HepG2 (cell line): ENCODE results near the gene TACC3. TPM values are rescaled to one million over a fixed set of nuclear protein-coding genes. Genes with fewer than 3 reads are reported as not detected.

Experiments
- ATF2 ChIP-seq: sonication (generic); formaldehyde crosslinking; IDR thresholded peaks from 2 replicates; pipeline ENCODE4 v1.4.0; 2020; ENCODE audit warnings: missing genetic modification reagents
- ESRRA ChIP-seq: sonication (generic); formaldehyde crosslinking; IDR thresholded peaks from 2 replicates; pipeline ENCODE4 v1.5.1; 2020; ENCODE audit warnings: mild to moderate bottlenecking, low read depth, missing genetic modification reagents
- FOXK2 ChIP-seq: fragments of 450-650 bp; IDR thresholded peaks from 2 replicates; pipeline ENCODE4 v1.6.1; 2016
- HMG20A ChIP-seq: IDR thresholded peaks from 2 replicates; pipeline ENCODE4 v1.6.1; 2016; ENCODE audit warnings: borderline replicate concordance
- KLF11 ChIP-seq: IDR thresholded peaks from 2 replicates; pipeline ENCODE4 v1.6.1; 2016; ENCODE audit warnings: missing compliant biosample characterization
- MAFF ChIP-seq: IDR thresholded peaks from 2 replicates; pipeline ENCODE4 v1.6.1; 2011; ENCODE audit warnings: low read depth, low read length, improper control_type of control experiment
- NR3C1 ChIP-seq: sonication (generic); formaldehyde crosslinking; IDR thresholded peaks from 2 replicates; pipeline ENCODE4 v1.4.0; 2020; ENCODE audit warnings: missing genetic modification reagents
- PAXIP1 ChIP-seq: sonication (generic); formaldehyde crosslinking; conservative IDR thresholded peaks from 2 replicates; pipeline ENCODE4 v1.4.0; 2020; ENCODE audit warnings: mild to moderate bottlenecking, missing genetic modification reagents, moderate library complexity
- RFX5 ChIP-seq: IDR thresholded peaks from 2 replicates; pipeline ENCODE4 v1.6.1; 2011; ENCODE audit warnings: low read depth, low read length, improper control_type of control experiment
- SAP130 ChIP-seq: IDR thresholded peaks from 2 replicates; pipeline ENCODE4 v1.6.1; 2016; ENCODE audit warnings: low read depth
- SNAPC5 ChIP-seq: sonication (generic); formaldehyde crosslinking; IDR thresholded peaks from 2 replicates; pipeline ENCODE4 v1.8.1; 2023; ENCODE audit warnings: mild to moderate bottlenecking, missing genetic modification reagents, borderline replicate concordance
- ZNF3 ChIP-seq: IDR thresholded peaks from 2 replicates; pipeline ENCODE4 v1.7.0; 2017; ENCODE audit warnings: inconsistent platforms
- ZNF570 ChIP-seq: sonication (generic); formaldehyde crosslinking; IDR thresholded peaks from 2 replicates; pipeline ENCODE4 v1.4.0; 2020; ENCODE audit warnings: mild to moderate bottlenecking, missing genetic modification reagents, borderline replicate concordance
- ZNF609 ChIP-seq: sonication (generic); formaldehyde crosslinking; IDR thresholded peaks from 2 replicates; pipeline ENCODE4 v1.4.0; 2020; ENCODE audit warnings: mild to moderate bottlenecking, missing genetic modification reagents, borderline replicate concordance
- ZNF672 ChIP-seq: sonication (generic); formaldehyde crosslinking; IDR thresholded peaks from 2 replicates; pipeline ENCODE4 v1.8.1; 2022; ENCODE audit warnings: missing genetic modification reagents
- ZNF770 ChIP-seq: sonication (generic); formaldehyde crosslinking; IDR thresholded peaks from 2 replicates; pipeline ENCODE4 v1.5.0; 2020; ENCODE audit warnings: mild to moderate bottlenecking, missing genetic modification reagents
- ZNF772 ChIP-seq: sonication (generic); formaldehyde crosslinking; IDR thresholded peaks from 2 replicates; pipeline ENCODE4 v1.5.0; 2020; ENCODE audit warnings: mild to moderate bottlenecking, missing genetic modification reagents
- polyA plus RNA-seq, 8 experiments: library from polyadenylated mRNA; depleted of rRNA in 3 of 8; stranded (reverse) in 7 of 8; unstranded in 1 of 8; fragments of >200 nt; fragmentation: Illumina TruSeq in 4 of 8; extraction: Trizol in 4 of 8; gene quantifications; 2 replicates each; pipeline versions ENCODE4 v1.2.1 to v1.2.3, GENCODE V29; 2011 to 2016; ENCODE audit warnings: low read depth in 4 of 8, missing spikeins in 1 of 8, mixed read lengths in 1 of 8; ENCODE audit not compliant: insufficient read depth in 1 of 8
- total RNA-seq, 5 experiments: library from RNA; depleted of rRNA; stranded (reverse); fragments of >200 nt; fragmentation: Illumina TruSeq; extraction: Trizol; gene quantifications; 2 replicates each; pipeline ENCODE4 v1.2.3, GENCODE V29; 2016; ENCODE audit warnings: low read depth in 1 of 5

Gene TACC3
- total and polyA plus RNA-seq, 2 of the 13 experiments (the other 11 are each of a cell fraction or from before 2014, with no cell fraction given) = 20.3 to 21.2 TPM

GRCh38 chr4:1712216-1713002 is 8.9 kb upstream of the TACC3 start, which contains the start of gene SLBP (continued):
- peak; percentile 72 for TF ChIP-seq ZNF609 (CRISPR knock-in tag)
- peak; percentile 95 for TF ChIP-seq SNAPC5
- peak; percentile 73; the same call in 1 of the 2 replicates for TF ChIP-seq RFX5
- 0 out of 2 replicates have a peak, but pooled peaks have one; percentile 50 for TF ChIP-seq ZNF672
- peak; percentile 84 for TF ChIP-seq ESRRA (CRISPR knock-in tag)
- no peak for TF ChIP-seq ZNF3 (CRISPR knock-in tag)
- no peak for TF ChIP-seq HMG20A (CRISPR knock-in tag)
- no peak for TF ChIP-seq NR3C1
- peak; percentile 38; the same call in 1 of the 2 replicates for TF ChIP-seq FOXK2
- peak; percentile 62; the same call in 1 of the 2 replicates for TF ChIP-seq ZNF770
- peak; percentile 94; the same call in 1 of the 2 replicates for TF ChIP-seq KLF11
- peak; percentile 99 for TF ChIP-seq ZNF772
- no peak for TF ChIP-seq MAFF
- peak; percentile 98 for TF ChIP-seq SAP130 (CRISPR knock-in tag)
- TF ChIP-seq ATF2 (CRISPR knock-in tag) = peak; percentile 87; the same call in 1 of the 2 replicates
- peak; percentile 69 for TF ChIP-seq PAXIP1 (CRISPR knock-in tag)
- TF ChIP-seq ZNF570 = peak; percentile 90; the same call in 1 of the 2 replicates
